ENCODE measurements around the gene HNRNPUL1.

DNA sequence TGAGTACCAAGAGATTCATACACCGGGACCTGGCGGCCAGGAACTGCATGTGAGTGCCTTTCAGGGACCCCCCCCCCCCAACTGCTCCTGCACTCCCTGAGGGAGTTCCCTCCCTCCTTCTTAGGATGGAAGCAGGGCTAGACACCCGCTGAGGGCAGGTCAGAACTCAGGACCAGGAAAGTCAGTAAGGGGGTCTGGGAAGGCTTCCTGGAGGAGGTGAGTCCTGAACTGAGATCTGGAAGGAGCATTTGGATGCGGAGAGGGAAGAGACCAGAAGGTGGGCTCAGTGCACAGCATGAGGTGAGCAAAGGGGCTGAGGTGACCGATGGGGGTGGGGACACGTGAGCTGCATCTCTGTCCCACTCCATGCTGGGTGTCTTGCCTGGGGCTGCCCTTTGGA, 10.5 kb upstream of the HNRNPUL1 start:
- TF ChIP-seq, protein P1, sequence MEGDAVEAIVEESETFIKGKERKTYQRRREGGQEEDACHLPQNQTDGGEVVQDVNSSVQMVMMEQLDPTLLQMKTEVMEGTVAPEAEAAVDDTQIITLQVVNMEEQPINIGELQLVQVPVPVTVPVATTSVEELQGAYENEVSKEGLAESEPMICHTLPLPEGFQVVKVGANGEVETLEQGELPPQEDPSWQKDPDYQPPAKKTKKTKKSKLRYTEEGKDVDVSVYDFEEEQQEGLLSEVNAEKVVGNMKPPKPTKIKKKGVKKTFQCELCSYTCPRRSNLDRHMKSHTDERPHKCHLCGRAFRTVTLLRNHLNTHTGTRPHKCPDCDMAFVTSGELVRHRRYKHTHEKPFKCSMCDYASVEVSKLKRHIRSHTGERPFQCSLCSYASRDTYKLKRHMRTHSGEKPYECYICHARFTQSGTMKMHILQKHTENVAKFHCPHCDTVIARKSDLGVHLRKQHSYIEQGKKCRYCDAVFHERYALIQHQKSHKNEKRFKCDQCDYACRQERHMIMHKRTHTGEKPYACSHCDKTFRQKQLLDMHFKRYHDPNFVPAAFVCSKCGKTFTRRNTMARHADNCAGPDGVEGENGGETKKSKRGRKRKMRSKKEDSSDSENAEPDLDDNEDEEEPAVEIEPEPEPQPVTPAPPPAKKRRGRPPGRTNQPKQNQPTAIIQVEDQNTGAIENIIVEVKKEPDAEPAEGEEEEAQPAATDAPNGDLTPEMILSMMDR (IDR thresholded peaks at IDR 0.05) = no peak
- no peak for TF ChIP-seq POLR2A (IDR thresholded peaks at IDR 0.05)
